G401.6 (cell line): Measurements from ENCODE around the gene HLF.

Experiments used
- FAIRE-seq: peaks from 2 replicates; lab custom pipeline; 2012; peaks lifted over from hg19 to GRCh38; lab: Jason Lieb, UNC

Gene HLF

DNA sequence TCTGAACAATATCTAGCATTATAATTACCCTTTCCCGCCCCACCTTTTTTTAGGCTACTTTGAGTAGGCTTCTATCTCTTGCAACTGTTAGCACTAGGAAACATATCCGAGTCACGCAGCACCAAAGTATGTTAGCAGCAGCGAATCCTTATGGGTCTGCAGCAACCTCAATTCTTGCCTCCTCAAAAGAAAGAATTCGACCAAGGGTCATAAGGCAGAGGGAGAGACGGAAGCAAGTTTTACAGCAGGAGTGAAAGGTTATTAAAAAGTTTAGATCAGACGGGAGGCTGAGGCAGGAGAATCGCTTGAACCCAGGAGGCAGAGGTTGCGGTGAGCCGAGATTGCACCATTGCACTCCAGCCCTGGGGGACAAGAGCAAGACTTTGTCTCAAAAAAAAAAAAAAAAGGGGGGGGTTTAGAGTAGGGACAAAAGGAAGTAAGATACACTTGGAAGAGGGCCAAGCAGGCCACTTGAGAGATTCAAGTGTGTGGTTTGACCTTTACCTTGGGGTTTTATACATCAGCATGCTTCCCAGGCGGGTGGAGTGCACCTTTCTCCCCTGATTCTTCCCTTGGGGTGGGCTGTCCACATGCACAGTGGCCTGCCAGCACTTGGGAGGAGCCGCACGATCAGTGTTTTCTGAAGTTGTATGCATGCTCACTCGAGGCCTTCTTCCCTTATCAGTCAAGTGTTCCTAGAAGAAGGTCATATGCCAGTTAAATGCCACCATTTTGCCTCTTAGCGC is 67.7 kb downstream of the HLF start:
- FAIRE-seq, result no peak

DNA sequence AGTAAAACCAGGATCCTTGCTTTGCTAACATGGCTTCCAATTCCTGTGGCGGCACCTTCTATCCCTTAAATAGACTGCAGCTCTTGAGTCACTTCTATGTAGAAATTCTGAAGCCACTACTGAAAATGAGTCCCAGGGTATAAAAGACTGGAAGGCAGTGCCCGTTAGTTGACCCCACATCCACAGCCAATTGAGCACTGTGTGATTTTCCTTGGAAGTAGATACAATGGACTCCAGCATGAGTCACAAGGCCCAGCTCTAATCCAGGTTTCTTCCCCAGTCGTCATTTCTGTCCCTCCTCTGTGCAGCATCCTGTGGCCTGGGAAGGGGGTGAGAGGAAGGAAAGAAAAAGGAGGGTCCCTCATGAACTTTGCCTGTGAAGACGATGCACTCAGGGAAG is 69.5 kb downstream of the HLF start:
- no peak for FAIRE-seq

DNA sequence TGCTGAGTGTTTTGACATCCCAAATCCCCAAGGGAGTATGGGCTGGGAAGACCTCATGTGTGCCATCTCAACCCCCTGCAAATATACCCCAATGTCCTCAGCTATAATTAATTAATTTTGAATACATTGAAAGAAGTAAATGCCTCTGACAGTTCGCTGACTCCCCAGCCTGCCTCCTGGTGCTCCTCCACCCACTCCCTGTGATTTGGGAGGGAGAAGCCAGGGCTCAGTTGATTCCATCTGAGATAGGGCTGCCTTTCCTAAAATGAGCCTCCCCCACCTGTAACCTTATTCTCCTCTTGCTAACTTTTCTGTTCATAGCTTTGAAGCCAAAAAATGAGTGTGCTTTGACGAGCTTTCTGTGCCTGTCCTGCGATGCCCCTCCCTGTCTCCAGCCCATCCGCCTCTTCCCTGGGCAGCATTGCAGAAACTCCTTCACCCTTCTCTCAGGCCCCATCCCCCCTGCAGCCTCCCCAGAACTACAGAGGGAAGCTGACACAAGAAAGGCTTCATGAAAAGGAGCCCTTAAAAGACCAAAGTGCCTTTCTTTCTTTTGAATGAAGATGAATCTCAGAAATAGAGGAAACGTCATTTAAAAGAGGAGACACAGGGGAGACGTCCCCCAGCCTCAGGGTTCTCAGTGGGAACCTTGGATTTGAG is 70.3 kb downstream of the HLF start:
- FAIRE-seq, result no peak

DNA sequence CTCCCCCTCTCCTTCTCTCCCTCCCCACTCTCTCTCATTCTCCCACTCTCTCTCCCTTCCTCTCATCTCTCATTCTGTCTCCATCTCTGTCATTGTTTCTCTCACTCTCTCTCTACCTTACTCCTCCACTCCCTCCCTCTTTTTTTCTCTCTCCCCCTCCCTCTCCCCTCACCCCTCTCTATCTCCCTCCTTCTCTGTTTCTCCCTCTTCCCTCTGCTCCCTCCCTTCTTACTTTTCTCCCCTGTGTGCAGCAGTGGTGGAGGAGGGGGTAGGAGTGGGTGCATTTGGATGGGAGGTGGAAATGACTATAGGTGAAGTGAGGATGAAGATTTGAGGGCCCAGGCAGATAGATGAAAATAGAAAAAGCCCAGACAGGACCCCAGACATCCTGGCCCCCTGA is 70.9 kb downstream of the HLF start:
- no peak for FAIRE-seq

DNA sequence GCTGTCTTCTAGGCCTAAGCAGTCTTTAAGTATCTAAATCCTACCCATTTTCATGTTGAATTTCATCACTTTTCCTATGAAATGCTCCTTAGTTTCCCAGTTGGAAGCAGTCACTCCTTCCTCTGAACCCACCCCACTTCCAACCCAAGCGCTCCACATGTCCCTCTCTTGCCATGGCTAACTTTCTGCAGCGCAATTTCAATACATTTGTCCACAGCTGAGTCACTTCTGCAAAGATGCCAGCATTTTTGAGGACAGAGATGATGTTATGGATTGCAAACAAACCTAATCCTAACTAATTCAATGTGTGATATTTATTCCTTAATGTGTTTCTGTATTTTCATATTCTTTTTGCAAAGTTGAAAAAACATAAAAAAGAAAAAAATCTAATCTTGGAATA is 71.7 kb downstream of the HLF start:
- no peak for FAIRE-seq

DNA sequence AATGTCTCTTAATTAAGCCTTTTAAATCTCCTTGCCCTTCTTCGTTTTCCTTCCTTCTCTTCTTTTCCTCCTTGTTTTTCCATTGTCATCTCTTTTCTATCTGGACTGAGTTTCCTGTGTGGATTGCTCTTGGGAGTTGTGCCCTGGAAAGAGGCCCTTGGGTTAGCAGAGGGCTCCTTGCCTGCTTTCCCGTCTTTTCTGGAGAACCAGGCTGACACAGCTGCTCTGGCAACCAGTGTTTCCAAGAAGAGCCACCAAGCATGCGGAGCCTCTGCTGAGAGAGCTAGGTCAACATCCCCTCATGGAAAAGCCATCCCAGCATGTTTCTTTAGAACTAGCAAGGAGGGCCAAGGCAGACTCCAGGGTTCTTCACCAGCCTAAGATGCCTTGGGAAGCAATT is 75.4 kb downstream of the HLF start:
- no peak for FAIRE-seq

DNA sequence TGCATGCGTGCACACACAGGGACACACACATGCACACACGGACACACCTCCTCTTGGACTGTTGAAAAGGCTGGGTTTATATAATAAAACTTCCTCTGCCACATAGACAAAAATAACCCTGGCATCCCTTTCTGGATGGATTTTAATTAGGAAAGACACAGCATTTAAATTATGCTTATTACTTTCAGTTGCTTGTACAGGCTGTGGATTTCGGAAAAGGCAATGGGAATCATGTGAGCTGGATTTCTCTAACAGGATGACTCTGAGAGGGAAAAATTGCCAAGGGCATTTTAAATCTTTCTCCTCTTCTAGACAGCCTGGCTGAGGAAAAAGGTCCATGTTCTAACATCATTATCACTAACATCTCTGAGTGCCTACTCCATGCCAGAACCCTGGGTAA is 75.9 kb downstream of the HLF start:
- no peak for FAIRE-seq

DNA sequence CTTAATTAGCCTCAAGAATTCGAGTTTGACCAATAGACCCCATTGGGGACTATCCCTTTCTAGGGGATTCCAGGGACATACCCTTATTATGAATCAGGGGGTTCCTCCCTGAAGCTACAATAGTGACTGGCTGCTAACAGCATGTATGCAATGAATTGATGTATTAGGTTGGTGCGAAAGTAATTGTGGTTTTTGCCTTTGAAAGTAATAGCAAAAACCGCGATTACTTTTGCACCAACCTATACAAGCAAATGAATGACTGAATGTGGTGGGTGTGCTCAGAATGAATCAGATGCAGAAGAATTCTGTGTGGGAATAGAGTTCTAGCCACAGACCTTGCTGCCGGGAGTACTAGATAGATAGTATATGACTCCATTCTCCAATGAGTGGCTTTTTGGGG is 76.7 kb downstream of the HLF start:
- FAIRE-seq, result no peak

DNA sequence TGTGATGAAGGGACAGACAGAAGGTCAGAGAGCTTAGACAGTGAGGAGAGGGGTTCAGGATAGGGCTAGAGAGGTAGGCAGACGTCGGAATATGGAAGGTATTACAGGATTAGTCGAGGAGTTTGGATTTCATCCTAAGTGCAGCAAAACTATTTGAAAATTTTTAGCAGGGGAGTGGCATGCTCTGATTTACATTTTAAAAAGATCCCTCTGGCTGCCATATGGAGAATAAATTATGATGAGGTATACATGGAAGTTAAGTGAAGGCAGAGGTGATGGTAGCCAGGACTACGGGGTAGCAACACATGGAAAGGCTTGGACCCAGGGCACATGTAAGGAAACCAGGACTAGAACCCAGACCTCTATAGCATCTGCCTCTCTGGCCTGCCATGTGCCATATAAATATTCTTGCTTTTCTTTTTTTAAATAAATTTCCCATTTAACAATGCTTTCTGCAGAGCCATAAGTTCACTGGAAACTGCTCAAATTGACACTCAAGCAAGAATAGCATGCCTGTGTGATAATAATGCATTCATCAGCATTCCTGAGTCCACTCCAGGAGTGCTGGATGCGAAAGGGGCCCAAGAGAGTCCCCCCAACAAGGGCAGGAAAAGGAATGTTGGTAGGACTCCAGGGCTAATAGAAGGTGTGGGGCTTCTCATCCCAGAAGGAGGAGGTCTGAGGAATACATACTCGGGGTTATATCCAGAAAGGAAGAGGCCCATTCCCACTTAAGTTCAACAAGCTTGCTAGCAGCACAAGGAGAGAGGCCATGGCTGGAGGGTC is 78.2 kb downstream of the HLF start:
- no peak for FAIRE-seq

DNA sequence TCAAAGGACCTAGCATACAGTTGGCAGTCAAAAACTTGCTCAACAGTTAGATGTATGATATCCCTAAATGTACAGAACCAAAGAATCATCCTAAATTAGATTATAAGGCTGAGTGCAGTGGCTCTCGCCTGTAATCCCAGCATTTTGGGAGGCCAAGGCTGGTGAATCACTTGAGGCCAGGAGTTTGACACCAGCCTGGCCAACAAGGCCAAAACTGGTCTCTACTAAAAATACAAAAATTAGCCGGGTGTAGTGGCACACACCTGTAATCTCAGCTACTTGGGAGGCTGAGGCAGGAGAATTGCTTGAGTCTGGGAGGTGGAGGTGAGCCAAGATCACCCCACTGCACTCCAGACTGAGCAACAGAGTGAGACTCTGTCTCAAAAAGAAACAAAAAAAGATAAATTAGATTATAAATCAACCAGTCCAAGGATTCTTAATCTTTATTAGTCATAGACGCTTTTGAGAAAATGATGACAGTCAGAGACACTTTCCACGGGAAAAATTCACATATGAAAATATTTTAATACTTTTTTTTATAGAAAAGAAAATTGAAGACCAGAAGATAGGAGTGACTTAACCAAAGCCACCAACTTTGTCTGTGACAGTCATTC is 79.2 kb downstream of the HLF start:
- no peak for FAIRE-seq

DNA sequence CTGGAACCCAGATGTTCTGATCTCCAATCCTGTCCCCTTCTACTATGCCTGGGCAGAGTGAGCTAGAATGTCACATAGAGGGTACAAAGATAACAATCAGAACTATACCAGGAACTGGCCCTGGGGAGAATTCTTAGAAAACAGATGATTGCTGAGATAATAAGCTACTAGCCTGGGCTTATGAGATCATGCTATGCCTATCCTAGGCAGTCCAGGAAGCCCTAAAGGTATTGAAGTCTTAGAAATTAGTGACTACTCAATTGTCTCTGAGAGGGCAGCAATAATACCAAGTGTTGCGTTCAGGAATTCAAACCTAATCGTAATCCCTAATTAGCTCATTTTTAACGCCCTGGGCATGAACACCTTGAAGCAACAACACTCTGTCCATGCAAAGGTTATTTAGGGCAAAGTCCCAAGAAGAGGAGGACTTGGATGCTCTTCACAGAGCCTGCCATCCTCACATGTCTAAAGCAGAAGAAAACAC is 79.8 kb downstream of the HLF start:
- no peak for FAIRE-seq

DNA sequence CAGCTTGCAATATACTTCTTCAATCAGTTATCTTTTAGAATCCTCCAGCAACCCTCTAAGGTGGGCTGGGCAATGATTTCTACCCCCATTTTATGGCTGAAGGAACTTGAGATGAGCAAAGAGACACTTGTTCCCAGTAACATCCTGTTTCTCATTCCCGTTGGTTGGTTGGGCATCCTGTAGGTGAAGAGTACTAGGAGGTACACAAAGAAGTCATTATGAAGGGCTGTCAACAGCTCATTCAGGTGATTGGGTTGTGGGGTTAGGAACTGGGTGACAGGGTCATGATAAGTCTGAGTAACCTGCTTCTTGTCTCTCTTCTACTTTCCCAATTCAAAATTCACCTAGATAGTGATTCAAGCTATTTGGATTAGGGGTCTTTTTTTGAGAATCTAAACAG is 80.4 kb downstream of the HLF start:
- FAIRE-seq, result no peak

DNA sequence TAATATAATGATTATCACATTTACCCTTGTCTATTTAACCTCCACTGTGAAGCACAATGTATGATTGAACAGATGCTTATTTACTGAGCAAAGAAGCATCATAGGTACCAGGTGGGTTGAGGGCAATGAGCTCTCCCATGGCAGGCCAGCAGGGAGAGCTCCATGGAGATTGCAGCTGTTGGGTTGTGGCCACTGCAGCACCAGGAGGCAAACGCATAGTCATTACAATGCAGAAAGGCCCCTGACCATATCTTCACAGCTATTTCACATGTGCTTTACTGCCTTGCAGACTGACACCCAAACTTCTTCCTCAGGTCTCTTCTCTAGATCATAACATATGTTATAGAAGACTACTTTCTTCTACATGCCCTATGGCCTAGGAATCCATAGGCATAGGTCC is 81.9 kb downstream of the HLF start:
- FAIRE-seq, result no peak

DNA sequence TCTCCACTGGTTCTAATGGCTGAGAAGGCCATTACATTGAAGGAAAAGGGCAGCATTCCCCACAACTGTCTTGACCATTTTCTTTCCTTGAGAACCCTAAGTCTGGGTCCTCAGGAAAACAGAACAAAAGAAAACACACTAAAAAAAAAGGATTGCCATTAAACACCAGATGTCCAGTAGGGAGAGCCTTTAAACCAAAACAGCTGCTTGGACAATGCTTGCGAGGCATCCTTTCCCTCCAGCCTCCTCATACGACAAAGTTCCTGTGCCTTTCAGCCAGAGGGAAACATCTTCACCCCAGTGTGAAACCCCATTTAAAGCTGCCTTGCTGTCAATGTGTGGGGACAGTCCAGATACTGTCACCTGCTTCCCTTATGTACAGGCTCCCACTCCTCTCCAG is 82.6 kb downstream of the HLF start:
- FAIRE-seq, result no peak

DNA sequence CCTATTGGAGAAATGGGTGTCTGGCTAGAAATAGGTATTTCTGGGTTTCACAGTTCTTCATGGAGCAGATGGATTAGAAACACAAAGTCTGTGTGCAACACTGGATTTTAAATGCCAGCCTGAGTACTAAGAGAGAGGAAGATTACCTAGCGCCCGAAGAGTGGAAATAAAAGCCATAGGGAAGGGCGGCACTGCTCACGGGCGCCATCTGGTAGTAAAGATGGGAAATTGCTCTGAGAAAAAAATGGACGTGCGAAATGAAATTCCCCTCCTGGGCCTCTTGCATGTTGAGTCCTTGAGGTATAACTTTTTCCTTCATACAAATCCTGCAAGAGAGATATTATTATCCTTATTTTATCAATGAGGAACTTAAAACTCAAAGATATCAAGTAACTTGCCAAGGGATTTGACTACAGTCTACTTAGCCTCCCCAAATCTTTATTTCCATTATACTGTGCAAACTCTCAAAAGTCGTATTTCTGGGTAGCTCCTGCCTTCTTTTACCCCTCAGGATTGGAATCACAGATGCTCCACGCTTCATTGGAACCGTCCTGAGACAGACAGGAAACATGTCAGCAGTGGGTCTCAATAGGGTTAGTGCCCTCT is 84.1 kb downstream of the HLF start:
- peak; percentile 33 for FAIRE-seq

DNA sequence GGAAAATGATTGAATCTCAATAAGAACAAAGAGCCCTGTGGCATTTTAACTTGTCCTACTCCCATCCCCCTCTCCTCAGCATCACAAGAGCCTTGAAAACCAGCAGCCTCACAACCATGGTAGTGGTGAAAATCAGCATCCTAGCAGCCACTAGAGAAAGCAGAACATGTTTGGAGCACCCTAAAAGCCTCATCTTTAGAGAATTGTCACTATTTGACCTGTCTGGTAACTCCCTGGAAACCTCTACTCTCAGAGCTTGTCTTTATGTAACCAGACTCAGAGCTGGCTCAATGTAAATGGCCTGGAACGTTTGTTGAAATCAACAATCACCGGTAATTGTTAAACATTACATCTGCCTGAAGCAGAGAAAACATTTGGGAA is 86.1 kb downstream of the HLF start:
- no peak for FAIRE-seq

DNA sequence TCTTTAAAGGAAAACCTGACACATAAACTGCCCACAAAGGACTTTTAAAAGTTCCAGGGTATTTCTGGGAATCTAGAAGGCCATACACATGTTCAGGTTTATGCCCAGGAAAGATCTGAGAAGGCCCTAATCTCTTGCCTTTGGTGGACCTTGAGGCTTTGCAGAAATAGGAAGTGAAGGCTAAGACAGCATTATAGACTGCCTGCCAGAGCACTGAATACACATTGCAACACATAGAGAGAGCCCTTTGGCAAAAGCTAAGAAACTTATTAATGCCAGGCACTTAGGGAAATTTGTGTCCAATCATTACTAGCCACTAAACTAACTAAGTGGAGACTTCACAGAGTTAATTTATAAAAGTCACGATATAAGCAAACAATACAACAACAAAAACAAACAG is 86.5 kb downstream of the HLF start:
- FAIRE-seq, result no peak

DNA sequence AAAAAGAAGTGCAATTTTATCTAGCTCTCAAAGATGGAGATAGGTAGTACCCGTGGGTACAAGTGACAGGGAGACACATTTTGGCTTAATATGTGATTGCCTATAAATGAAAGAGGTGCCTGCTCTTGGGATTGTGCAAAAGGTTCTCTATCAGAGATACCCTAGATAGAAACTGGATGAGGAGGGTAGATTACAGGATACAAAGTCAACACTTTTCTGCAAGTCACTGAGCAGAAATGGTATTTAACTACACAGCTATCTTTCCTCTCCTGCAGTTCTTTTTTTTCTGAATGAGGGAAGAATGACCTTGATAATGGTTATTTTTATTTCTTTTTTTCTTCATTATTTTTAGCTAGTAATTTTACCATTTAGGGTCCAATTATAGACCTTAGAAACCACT is 89.2 kb downstream of the HLF start:
- FAIRE-seq, result no peak

DNA sequence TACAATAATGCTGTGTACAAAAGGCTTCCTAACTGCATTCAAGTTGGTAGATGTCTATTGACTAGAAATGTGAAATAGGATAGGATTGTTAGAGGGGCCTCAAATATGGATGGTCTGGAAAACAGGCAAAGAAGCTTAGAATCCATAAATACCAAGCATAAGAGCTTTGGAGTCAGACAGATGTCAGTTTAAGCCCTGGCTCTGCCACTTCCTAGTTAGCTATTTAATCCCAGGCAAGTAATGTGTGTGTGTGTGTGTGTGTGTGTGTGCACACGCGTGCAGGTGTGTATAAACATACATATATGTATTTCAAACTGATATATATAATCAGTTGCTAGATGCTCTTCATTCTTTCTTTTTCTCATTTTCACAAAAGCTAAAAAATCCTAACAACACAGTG is 90.2 kb downstream of the HLF start:
- FAIRE-seq, result no peak

DNA sequence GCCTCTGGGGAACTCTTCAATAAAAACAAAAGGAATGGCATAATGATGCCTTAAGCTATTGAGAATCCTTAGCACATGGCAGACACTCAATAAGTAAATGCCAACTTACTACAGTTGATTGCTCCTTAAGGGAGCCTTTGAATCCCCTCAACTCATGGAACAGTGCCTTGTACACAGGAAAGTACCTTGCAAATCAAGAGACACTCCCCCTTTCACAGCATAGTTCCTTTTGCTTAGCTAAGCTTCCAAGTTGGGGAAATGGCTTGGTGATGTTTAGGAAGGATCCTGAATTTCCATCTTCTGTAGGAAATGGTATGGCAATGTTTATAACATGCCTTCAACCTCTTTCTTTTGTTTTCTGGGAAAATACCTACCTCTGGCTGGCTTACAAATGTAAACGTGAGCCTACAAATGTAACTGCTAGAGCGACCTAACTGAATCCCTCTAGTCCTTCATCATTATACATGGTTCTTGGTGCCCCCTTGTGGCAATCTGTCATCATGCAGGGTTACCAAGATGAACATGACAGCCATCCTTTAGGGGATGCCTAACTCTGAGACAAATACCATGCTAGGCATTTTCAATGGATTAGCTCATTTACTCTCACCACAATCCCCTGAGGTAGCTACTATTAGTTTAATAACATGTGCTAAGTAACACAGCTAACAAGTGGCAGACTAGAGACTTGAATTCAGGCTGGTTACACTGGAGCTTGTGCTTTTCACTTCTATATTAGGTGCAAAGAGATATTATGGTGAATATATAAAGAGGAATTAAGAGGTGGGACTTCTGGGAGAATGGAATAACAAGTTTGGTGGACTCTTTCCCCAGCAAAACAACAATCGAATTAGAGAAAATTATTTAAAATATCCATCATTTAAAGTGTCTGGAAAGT is 91.9 kb downstream of the HLF start:
- peak; percentile 51 for FAIRE-seq

DNA sequence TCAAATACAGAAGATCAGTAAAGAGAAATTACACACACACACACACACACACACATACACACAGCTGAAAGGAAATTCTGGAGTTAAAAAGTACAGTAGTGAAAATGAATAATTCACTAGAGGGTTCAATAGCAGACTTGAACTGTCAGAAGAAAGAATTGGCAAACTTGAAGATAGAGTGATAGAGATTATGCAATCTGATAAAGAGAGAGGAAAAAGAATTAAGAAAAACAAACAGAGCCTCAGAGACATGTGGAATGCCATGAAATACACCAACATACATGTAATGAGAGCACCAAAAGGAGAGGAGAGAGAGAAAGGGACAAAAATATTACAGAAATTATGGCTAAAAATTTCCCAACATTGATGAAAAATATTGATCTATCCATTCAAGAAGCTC is 96.2 kb downstream of the HLF start:
- no peak for FAIRE-seq

DNA sequence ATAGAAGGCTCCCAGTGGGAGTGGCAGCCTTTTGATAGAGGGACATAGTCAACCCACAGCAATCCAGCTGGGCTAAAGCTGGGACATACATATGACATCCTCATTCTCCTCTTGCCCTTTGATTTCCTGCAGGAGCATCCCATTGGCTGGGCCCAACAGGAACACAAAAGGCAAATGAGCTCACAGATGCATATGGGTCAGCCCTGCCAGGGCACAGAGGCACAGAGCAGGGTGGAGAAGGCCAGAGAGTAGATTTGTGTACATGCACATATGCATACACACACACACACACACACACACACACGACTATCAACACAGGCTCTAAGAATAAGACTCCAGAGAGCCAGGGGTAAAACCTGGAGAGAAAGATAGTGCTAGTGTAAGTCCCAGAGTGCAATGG is 98.3 kb downstream of the HLF start:
- FAIRE-seq, result no peak
